ENCODE data around the gene SLC16A10.
"Not testable (repeated sequence)": the region's sequence is repeated elsewhere in the genome, so short reads cannot be mapped to it uniquely, and the experiment has no call there.

SLC16A10 gene

DNA sequence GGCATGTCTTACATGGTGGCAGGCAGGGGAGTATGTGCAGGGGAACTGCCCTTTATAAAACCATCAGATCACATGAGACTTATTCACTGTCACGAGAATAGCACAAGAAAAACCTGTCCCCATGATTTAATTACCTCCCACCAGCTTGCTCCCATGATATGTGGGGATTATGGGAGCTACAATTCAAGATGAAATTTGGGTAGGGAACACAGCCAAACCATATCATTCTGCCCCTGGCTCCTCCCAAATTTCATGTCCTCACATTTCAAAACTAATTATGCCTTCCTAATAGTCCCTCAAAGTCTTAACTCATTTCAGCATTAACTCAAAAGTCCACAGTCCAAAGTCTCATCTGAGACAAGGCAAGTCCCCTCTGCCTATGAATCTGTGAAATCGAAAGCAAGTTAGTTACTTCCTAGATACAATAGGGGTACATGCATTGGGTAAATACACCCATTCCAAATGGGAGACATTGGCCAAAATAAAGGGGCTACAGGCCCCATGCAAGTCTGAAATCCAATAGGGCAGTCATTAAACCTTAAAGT is 102.4 kb downstream of the SLC16A10 start:
- not testable (repeated sequence) for DNase-seq

GRCh38 chr6:111190637-111191036 is 103.3 kb downstream of the SLC16A10 start:
- no peak for DNase-seq

- DNase-seq, result not testable (repeated sequence)
Observed at GRCh38 chr6:111191136-111191535, 103.8 kb downstream of the SLC16A10 start.

- no peak for DNase-seq
Observed at GRCh38 chr6:111192911-111193555, 105.7 kb downstream of the SLC16A10 start.

GRCh38 chr6:111195656-111196055 is 108.4 kb downstream of the SLC16A10 start:
- no peak for DNase-seq

GRCh38 chr6:111198841-111199240 is 111.5 kb downstream of the SLC16A10 start:
- no peak for DNase-seq

DNA sequence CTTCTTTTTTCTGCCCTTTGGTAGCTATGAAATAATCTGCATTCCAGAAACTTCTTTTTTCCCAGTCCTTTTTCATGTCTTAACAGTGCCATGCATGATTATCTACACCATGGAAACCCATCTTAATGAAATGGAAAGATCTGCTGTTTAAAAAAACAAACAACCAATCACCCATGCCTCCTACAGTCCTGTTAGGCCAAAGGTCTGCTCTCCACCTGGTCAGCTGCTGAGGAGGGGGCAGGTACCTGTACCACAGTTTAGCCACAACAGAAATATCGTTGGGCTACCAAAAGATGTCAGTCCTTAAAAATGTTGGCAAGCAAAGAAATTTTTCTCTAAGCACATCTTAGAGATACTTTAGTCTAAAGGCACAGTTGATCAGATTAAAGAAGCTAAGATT is 112.6 kb downstream of the SLC16A10 start:
- no peak for DNase-seq

- no peak for DNase-seq
Observed at GRCh38 chr6:111200350-111201243, 113.3 kb downstream of the SLC16A10 start.

- DNase-seq, result no peak
Observed at GRCh38 chr6:111201244-111201554, 113.9 kb downstream of the SLC16A10 start.

GRCh38 chr6:111201764-111202163 is 114.5 kb downstream of the SLC16A10 start:
- DNase-seq, result no peak

GRCh38 chr6:111203539-111203938 is 116.2 kb downstream of the SLC16A10 start:
- not testable (repeated sequence) for DNase-seq

GRCh38 chr6:111204305-111204704 is 117.0 kb downstream of the SLC16A10 start:
- no peak for DNase-seq

DNA sequence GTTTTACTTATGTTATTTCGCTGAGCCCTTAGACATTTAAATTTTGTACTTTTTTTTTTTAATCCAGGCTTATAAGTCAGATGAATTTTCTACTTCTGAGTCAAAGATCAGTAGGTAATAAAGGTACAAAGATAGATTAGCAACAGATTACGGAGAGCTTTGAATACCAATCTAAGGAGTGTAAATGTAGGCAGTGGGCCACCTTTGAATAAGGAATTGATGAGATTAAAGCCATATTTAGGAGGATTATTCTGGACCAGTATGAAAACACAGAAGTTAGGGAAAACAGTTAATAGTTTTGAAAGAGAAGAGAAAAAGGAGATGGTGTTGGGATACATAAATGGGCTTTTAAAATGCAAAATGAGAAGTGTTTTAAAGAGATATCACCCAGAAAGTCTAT is 117.6 kb downstream of the SLC16A10 start:
- no peak for DNase-seq

DNA sequence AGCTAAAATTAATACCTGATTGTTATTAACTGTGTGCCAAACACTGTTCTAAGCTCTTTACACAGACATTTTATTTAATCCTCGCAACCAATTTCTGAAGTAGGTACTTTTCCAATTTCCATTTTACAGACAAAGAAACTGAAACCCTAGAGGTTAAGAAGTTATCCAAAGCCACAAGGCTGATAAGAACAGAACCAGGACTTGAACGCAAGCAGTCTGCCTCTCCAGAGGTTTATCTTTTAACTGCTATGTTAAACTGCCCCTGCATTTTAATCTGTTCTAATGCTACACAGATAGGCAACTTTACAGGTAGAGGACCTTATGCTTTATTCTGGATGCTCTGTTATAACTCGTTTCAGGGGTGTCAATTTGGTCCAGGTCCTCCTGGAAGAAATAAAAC is 118.2 kb downstream of the SLC16A10 start:
- DNase-seq, result no peak

DNA sequence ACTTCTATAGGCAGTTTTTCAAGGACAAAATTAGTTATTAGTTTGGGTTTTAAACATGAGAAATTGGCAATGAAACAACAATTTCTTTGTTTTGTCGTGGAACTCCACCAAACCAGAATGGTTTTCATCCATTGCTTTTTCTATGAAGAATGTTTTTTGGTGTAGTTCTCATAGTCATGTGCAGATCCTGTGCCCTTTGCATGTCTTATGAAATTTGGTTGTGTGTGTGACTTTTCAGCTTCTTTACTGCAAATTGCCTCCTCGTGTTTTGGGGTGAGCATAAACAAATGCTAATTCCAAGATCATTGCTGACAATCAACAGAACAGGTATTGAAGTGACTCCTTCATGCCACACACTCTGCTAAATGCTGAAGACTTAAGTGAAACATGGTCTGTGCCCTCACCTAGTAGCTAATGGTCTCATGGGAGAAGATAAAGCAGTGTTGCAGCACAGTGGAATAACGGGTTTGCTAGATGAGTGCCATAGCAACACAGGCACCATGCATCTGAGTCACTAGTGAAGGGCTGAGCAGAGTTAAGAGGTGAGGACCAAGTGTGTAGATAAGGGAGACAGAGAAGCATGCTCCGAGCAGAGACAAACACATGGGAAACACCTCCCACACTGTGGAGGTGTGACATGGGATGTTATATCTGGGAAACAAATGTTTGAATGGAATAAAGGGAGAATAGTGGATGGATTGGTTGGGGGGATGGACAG is 120.0 kb downstream of the SLC16A10 start:
- DNase-seq, result no peak

GRCh38 chr6:111208933-111209332 is 121.6 kb downstream of the SLC16A10 start:
- no peak for DNase-seq

GRCh38 chr6:111210194-111210728 is 123.0 kb downstream of the SLC16A10 start:
- peak; percentile 3 for DNase-seq

DNA sequence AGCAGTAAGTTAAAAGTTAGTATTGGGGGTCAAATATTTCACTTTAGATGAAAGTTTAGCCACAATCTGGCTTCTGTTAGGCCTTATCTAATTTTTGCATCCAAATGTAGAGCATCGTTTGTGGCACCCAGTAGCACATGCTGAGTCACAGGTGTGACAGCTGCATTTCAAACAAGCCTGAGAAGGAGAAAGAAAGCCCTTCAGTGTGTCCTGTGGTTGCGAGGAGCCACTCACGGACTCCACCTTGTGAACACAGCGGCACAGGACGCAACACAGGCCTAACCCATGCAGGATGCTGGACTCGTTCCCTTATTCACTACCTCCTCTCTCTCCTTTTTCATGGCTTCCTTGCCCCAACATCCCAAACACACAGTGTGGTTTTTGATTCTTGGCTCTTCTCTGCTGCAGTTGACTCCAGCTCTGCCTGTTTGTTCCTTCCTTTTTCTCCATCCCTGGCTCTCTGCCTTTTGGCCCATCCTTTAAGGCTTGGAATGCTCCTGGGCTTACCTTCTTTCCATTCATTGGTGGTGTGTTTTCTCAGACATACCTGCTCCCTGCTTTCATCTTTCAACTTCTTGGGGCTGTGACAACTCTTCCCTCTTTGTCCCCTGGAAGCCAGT is 124.2 kb downstream of the SLC16A10 start:
- peak; percentile 77 for DNase-seq

- DNase-seq, result no peak
Observed at GRCh38 chr6:111212625-111213024, 125.3 kb downstream of the SLC16A10 start.

- no peak for DNase-seq
Observed at GRCh38 chr6:111215131-111215530, 127.8 kb downstream of the SLC16A10 start.

DNA sequence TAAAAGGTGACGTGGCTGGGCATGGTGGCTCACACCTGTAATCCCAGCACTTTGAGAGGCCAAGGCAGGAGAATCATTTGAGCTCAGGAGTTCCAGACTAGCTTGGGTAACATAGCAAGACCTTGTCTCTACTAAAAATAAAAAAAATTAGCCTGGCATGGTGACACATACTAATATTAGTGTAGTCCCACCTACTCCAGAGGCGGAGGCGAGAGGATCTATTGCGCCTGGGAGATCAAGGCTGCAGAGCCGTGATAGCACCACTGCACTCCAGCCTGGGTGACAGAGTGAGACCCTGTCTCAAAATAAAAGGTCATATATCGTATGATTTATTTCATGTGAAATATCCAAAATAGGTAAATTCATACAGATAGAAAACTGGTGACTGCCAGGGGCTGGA is 132.5 kb downstream of the SLC16A10 start:
- no peak for DNase-seq

GRCh38 chr6:111220383-111221031 is 133.2 kb downstream of the SLC16A10 start:
- DNase-seq, result no peak

Data from NK-92 treated with Interleukin-12 subunit alpha and Interleukin-12 subunit beta, amount 100 ng/mL, for 24 hours (cell line).